OCI-M1 (cell line): ENCODE data around the gene ADGRA1.
"Not testable (repeated sequence)": the region's sequence is repeated elsewhere in the genome, so short reads cannot be mapped to it uniquely, and the experiment has no call there.

Source experiments
- DNase-seq: peaks from one replicate; lab custom pipeline; 2025; lab: John Stamatoyannopoulos, UW

Gene ADGRA1

DNA sequence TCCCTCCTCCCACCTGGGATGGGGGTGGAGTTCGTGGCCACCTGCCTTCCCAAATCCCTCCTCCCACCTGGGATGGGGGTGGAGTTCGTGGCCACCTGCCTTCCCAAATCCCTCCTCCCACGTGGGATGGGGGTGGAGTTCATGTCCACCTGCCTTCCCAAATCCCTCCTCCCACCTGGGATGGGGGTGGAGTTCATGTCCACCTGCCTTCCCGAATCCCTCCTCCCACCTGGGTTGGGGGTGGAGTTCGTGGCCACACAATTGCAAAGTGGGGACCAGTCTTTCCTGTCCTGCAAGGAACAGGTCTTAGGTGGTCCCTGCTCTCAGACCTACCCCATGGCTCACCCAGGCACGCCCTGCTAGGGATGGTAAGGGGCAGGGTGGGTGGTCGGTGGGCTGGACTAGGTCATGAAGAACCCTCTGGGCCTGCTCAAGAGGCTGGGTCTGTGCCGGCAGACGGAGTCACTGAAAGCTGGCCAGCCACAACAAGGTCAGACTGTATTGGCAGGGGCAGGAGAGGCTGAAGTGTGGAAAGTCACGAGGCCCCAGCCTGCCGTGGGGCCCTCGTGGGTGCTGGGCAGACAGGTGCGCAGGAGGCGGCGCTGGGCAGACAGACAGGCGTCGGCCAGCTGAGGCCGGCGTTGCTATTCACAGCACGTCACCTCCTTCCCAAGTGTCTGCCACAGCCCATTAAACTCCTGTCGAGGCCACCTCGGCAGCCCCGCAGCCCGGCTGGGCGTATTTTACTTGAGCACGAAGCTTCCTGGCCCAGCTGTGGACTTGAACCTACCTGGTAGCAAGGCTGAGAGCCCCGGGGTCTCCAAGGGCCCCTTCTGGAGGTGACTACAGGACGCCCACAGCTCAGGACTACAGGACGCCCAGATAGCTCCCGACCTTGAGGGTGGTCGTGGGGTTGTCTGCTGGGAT, 76.4 kb downstream of the ADGRA1 start:
- no peak for DNase-seq

DNA sequence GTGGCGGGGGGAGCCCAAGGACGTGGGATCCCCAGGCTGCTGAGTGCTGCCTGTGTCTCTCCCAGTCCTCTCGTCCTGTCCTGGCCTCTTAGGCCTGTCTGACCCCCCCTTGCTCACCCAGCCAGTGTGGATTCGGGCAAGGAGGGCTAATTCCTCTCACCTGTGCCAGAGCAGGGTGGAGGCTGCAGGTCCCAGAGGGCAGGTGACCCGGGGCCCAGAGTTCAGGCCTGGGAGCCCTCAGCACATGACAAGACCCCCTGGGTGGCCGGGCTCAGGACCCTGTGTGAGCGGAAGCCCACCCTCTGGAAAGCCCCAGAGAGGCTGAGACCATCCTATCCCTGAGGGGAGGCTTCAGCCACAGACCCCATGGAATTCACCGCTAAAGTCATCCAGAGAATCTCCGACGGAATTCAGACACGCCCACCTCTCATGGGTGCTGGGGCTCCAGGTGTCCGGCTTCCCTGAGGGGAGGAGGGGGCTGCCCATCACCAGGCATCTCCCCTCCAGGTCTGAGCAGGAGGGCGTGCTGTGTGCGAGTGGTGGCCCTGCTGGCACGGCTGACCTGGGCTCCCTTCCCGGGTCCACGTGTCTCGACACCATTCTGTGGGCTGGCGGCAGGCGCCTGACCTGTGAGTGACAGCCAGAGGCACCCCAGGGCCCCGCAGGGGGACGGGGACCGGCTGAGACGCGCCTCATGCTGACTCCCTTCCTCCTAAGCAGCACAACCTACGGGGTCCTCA, 77.3 kb downstream of the ADGRA1 start:
- DNase-seq = no peak

DNA sequence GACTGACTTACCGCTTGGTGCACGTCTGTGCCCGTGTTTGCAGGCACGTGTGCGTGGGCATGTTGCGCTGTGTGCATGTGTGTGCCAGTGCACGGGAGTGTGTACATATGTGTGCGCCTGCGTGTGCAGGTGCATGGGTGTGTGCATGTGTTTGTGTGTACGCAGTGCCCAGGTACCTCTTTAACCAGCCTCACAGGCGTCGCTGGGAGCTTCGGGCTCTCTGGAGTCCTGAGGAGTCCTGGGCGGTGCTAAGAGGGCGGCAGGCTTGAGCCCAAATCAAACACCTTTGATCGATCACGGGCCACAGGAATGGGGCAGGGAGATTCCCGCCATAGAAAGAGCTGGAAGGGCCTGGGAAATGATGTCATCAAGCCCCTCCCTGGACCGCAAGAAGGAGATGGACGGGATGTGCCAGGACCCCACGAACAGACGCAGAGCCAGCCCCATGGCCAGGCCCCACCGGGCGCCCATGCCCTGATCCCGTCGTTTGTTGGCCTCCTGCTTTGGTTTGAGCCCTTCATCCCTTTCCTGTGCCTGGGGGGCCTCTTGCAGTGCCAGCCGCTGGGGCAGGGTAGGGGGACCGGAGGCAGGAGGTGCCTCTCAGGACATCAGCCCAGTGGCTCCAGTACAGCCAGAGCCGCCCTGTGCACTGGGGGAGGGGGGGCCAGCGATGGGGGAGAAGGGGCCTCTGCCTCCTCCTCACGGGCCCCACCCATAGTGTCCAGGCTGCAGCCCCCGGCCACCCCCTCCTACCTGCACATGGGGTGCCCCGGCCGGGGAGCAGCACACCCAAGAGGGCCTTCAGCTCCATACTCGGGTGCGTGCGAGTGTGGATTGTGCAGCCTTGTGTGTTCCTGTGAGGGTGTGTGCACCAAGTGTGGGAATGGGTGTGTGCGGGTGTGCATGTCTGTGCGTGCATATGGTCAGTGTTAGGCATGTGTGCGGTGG, 78.1 kb downstream of the ADGRA1 start:
- no peak for DNase-seq

DNA sequence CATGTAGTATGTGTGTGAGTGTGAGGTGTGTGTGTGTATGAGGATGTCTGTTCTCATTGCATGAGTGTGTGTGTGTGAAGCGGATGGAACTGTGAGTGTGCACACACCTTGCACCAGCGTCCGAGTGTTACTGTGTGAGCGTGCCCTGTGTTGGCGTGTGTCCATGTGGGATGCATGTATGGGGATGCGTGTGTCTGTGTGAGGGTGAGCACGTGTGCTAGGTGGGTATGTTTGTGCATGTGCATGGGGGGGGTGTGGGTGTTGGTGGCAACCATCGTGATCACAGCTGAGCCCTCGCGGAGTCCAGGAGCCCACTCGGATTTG, 78.7 kb downstream of the ADGRA1 start:
- no peak for DNase-seq

DNA sequence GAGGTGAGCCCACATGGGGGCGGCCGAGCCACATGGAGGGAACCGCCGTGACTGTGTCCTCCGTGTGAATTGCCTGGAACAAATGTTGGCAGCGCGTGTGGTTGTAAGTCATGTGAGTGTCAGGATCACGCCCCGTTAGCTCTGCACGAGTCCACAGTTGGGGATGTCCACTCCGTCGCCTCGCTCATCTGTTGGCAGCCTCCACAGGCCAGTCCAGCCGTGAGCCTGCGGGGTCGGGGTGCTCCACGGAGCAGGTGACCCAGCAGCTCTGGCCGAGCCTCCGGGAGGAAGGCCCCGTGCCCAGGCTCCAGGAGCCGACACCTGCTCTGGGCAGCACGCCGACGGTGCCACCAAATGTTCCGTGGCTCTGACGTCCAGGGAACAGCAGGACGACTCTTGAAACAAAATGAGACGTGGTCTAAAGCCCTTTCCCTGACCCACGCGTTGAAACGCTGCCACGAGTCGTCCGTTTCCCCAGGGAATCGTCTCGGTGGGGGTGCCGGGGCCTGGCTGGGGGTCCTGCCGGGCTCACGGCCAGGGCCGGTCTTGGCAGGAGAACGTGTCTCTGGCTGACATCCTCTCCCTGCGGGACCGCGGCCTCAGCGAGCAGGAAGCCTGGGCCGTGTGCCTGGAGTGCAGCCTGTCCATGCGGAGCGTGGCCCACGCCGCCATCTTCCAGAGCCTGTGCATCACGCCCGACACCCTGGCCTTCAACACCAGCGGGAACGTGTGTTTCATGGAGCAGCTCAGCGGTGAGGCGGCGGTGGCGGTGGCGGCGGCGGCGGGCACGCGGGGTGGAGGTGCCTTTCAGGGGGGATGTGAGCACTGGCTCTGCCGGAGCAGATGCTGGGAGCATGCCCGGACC, 79.3 kb downstream of the ADGRA1 start:
- DNase-seq = no peak

DNA sequence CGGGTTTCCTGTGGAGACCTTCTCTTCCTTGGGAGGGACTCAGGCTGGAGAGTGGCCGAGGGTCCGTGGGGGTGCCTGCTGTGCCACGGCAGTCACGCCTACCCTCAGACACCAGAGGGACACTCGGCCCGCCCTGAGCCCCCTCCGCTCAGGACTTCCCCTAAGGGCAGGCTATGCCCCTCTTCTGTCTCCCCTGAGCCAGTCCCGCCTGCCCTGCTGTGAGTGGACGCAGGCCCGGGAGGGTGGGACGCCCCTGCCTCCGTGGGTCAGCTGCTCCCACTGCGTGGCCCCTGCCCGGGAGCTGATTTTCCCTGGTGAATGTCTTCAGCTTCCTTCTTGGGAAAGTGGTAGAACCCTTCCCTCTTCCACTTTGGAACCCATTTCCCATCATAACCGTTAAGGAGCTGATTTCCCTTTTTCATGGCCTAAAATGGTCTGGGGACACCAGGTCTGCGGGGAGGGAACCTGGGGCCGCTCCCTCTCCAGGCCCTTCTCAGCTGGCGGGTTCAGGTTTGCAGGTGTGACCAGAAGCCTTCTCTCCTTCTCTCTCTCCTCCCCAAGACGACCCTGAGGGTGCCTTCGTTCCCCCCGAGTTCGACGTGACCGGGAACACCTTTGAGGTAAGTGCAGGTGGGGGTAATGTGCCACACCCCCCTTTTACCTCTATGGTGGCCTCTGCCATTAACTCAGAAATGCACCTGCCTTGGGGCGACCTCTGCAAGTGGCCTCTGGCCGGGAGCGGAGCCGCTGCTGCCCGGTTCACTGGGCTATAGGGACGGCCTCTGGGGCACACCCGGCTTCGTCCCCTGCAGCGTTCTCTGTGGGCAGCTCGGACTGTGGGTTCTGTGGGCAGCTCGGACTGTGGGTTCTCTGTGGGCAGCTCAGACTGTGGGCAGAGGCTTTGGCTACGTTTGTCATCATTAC, 80.2 kb downstream of the ADGRA1 start:
- no peak for DNase-seq

DNA sequence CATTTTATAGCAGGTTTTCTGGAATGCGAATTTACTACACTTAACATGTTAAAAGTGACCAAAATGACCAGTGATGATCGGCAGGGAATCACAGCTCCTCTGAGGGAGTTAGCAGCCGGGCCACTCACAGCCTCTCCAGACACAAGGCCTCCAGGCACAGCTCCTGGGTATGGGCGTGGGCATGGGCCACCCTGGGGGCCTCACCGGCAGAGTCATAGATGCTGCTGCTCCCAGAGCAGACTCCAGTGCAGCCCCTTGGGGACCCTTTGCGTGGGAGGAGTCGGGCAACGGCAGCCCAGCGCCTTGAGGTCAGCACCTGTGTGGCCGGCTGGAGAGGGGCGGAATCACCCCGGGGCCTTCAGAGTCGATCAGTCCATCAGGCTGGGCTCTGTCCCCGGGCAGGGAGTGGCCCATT, 80.9 kb downstream of the ADGRA1 start:
- no peak for DNase-seq

DNA sequence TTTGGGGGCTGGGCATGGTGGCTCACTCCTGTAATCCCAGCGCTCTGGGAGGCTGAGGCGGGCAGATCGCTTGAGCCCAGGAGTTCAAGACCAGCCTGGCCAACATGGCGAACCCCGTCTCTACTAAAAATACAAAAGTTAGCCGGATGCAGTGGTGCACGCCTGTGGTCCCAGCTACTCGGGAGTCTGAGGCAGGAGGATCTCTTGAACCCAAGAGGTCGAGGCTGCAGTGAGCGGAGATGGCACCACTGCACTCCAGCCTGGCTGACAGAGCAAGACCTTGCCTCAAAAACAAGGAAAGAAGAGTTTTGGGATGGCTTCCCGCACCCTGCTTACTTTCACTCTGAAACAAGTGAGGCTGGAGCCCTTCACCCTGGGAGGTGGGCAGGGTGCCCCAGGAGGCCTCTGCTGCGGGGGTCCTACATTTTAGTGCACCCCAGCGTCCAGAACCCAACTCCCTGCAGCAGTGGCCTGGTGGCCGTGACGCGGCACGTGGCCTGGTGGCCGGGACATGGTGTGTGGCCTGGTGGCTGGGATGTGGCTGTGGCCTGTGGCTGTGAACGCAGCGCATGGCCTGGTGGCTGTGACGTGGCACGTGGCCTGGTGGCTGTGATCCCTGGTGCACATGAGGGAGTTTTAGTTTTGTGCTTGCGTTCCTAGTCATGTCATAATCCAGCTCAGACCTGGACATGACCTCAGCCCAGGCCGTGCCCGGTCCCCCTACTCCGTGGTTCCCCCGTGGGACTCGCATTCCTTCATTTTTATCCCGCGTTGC, 81.6 kb downstream of the ADGRA1 start:
- no peak for DNase-seq

DNA sequence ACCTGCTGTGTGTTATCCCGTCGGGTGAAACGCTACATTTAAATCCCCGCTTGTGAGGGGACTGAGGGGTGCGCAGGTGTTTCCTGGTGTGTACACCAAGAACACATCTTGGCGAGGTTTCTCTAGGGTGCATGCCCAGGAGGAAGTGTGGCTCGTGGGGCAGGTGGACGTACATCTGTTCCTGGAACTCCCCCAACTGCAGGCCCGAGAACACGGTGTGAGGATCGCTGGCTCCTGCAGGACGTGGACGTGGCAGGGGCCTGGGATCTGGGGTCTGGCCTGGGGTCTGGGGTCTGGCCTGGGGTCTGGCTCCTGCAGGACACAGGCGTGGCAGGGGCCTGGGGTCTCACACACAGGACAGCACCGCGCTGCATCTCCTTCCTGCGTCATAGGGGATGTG, 82.4 kb downstream of the ADGRA1 start:
- DNase-seq = no peak

DNA sequence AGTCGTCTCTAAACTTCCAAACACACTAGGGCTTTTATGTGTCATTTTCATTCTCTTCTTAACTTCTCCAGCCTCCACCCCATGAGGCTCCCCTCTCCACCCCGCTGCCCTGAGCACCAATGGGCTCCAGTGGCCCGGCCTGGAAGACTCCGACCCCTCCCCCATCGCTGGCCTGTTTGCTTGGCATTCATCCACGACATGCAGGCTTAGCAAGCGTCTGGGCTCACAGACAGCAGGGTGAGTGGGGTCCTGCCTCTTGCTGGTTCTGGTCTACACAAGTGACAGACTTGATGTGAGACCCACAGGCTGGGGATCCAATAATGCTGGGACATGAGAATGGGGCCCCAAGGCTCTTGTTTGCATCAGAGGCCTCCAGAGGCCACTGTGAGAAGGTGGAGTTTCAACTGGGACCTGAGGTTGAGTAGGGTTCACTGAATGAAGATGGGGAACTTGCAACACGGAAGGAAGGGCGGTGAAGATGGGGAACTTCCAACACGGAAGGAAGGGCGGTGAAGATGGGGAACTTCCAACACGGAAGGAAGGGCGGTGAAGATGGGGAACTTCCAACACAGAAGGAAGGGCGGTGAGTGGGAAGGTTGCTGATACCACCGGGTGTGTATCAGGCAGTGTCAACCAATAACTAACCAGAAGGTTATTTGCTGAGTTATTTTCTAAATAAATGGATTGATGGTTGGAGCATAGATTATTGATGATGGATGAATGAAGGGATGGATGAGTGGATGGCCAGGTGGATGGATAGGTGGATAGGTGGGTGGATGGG, 86.3 kb downstream of the ADGRA1 start:
- no peak for DNase-seq

DNA sequence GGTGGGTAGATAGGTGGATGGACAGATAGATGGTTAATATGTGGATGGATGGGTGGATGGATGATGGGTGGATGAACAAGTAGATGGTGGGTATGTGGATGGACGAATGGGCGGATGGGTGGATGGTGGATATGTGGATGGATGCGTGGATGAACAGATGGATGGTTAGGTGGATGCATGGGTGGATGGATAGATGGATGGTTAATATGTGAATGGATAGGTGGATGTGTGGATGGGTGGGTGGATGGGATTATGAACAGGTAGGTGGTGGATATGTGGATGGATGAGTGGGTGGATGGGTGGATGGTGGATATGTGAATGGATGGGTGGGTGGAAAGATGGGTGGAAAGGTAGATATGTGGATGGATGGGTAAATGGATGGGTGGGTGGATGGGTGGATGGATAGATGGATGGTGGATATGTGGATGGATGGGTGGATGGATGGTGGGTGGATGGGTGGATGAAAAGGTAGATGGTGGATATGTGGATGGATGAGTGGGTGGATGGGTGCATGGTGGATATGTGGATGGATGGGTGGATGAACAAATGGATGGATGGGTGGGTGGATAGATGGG, 87.1 kb downstream of the ADGRA1 start:
- DNase-seq = no peak

DNA sequence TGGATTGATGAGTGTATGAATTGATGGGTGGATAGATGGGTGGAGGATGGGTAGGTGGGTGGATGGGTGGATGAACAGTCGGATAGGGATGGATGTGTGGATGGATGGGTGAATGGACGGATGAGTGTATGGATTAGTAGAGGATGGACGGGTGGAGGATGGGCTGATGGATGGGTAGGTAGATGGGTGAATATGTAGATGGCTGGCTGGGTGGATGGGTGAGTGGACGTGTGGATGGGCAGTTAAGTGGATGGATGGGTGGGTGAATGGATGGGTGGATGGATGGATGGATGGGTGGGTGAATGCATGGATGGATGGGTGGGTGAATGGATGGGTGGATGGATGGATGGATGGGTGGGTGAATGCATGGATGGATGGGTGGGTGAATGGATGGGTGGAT, 87.9 kb downstream of the ADGRA1 start:
- not testable (repeated sequence) for DNase-seq

DNA sequence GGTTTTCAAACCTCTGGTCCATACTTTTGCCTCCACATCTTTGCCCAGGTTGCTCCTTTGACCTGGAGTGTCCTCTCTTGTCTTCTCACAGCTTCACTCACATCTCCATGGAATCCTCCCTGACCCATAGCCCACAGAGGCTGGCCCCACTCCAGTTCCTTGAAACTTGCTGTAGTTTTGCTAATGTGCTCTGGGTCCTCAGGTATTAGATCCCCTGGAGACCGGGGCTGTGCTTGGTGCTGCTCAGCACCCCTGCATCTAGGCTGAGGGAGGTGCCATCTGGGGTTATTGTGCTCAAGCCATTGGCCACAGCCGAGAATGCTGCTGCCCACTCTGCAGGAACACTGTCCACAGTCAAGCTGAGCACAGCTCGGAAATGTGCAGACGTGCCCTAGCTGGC, 88.8 kb downstream of the ADGRA1 start:
- no peak for DNase-seq

DNA sequence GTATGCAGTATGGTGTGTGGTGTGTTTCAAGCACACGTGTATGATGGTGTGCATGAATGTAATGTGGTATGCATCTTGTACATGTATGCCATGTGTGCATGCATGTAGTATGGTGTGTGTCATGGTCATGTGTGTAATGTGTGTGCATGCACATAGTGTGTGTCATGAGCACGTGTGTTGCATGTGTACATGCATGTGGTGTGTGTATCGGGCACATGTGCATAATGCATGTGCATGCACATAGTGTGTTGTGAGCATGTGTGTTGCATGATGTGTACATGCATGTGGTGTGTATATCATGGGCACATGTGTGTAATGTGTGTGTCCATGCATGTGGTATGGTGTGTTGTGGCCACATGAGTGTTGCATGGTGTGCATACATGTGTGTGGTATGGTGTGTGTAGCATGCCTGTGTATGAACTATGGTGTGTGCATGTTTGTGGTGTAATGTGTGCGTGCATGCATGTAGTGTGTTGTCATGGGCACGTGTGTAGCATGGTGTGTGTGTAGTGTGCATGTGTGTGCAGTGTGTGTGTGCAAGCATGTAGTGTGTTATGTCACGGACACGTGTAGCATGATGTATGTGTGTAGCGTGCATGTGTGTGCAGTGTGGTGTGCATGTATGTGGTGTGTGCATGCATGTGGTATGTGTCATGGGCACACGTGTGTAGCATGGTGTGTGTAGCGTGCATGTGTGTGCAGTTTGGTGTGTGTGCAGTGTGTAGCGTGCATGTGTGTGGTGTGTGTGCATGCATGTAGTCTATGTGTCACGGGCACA, 89.8 kb downstream of the ADGRA1 start:
- DNase-seq = no peak

DNA sequence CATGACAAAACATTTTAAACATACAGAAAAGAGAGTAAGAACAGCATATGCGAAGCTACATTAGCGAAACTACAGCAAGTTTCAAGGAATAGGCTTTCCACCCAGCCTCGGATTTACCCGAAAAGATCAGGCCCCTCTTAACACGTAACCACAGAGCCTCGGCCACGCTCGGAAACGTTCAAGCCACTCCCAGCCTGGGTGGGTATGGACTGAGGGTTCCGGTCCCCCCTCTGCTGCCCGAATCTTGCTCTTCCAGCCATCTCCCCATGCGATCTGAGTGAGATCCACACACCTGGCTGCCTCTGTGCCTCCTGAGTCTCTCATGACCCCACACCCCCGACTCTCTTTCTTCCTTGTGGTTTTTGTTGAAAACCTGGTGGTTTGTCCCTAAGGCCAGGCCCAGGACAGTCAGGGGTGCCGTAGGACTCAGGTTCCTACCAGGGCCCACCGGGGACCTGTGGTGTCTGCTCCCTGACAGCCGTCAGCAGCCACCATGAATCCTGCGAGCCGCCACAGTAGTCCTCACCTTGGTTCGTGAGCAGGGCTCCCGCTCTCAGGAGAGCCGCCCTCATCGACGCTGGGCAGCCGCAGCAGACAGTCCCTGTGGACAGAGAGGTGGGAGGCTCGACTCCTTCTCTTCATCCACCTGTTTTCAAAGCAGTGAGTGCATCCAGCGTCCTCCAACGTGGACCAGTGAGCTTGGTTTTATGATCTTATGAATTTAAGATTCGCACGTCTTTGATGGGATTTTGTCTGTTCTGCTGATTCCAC, 90.8 kb downstream of the ADGRA1 start:
- DNase-seq = no peak

DNA sequence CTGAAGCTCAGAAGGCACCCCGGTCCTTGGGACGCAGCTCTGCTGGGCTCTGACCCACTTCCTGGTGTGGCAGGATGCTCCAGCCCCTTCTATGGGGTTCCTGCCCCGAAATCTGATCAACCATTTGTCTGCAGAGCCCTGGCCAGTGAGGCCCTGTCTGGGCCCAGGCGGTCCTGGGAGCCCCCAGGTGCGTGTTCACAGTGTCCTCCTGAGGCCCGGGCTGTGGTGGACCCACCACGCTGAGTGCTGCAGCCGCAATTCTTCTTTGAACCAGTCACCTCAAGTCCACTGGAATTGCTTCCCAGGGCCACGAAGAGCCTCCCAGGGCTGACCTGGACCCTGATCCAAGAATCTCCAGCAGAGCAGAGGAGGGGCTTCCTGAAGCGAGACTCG, 91.4 kb downstream of the ADGRA1 start:
- DNase-seq = no peak

DNA sequence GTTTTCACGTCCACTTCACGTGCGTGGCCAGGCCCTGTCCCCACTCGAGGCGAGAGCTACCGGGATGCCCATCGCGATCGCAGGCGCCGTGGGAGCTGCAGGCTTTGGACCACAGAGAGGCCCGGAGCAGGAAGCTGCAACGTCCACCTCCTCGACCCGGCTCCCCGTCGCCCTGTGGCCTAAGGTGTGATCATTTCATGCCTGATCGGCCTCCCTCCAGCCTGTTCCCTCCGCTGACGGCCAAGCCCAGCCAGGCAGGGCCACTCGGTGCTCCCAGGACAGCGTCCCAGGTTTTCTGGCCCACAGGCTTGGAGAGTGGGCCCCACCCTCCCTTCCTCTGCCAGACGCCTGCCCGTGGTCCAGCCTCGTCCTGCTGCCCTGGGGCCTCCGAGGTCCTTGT, 91.9 kb downstream of the ADGRA1 start:
- DNase-seq = no peak
